ENCODE results near the gene CAPZA1. TPM values are rescaled to one million over a fixed set of nuclear protein-coding genes. Genes with fewer than 3 reads are reported as not detected.
"Not testable (repeated sequence)": the region's sequence is repeated elsewhere in the genome, so short reads cannot be mapped to it uniquely, and the experiment has no call there.

CAPZA1 gene
- total RNA-seq, 1 experiment from 2014 or later: 116 TPM

DNA sequence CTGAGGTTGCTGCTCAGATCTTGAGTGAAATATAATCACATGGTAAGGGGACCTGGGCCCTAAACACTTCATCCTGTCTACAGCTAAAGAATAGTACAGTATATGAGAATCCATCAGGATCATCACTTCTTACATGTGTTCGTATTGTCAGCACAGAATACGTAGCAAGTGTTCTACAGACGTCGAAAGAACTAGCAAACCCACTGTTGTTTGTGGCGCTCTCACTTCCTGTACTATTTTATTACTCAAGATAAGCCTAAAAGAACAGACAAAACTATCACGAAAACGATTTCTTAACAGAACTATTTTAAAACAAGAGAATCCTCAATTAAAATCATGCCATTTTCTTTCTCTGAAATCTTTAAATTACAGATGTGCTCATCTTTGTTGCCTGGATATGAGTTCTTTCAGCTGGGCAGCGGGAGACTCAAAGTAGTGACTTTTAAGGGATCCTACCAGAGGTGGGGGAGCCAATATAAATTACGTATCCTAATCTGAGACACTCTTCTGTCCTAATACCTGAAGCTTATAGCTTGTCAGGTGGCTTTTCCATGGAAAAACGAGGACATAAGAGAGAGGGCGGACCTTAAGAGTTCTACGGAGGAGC is 1.4 kb upstream of the CAPZA1 start:
- DNase-seq: no peak

DNA sequence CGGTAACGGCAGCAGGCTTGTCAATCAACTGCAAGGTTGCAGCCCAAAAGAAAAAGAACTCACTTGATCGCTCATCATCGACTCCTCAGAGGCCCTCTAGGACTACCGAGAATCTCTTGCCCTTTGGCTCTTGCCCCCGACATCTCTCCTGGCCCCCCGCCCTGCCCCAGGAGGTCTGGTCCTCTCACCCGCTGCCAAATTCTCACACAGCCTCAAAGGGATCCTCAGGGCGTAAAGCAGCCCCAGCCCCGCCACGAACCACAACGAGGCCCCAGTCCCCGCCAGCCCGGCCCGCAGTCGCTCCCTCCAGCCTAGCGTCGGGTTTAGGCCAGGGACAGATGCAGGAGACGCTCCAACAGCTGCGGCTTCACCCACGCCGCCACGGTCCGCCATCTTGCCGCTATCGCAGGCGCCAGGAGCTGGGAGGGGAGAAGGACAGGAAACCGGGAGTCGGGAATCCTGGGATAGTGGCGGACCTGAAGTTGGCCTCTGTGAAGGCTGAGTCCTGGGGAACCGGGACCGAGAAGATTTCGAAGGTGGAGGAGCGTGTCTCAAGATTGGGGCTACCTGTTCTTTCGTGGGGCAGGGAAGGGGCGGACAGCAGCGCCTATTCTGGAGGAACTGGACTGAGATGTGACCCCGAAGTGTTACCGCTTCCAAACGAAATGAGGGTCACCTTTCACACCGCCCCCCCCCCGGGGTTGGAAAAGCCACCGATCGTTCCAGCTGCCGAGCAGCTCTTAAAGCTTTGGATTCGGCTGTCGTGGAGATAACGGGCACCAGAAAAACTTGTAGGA is 713 bp upstream of the CAPZA1 start, which contains the start of gene ST7L:
ST7L (minus strand) TSS at position 421 of the 797 bp plus-strand sequence; CDS start at position 393, 28 bp downstream.
- H3K4me3 ChIP-seq (ENCODE audit: insufficient read depth, low read depth, low read length): peak within 1 kb of the TSS; percentile 74
- H3K36me3 ChIP-seq (replicated peaks; ENCODE audit: control insufficient read depth, insufficient read depth, low read length): no peaks in the 10 kb centered on the region; the same call in none of the 2 replicates
- DNase-seq: peak; percentile 81
- no peaks in the 10 kb centered on the region for H3K27me3 ChIP-seq (ENCODE audit: control insufficient read depth, insufficient read depth, low read length)

More for the DNA sequence above, 1.4 kb upstream of the CAPZA1 start:
- H3K36me3 ChIP-seq (replicated peaks; ENCODE audit: control insufficient read depth, insufficient read depth, low read length): no peaks in the 10 kb centered on the region; the same call in none of the 2 replicates
- H3K27me3 ChIP-seq (ENCODE audit: control insufficient read depth, insufficient read depth, low read length): no peaks in the 10 kb centered on the region
- H3K4me3 ChIP-seq (ENCODE audit: insufficient read depth, low read depth, low read length): peak overlapping the region; percentile 74

DNA sequence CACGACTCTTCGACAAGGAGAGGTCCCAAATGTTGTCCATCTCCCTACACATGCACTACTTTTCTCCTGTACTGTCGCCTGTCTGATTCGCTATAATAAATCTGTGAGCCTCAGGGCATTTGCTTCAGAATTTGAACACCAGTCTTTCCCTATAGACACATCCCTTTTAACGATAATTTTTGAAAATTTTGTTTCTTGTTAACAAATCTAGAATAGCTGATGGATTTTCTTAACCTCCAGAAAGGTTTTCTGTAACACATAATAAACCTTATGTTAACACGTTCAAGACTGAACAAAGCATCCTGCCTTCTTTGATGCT is 704 bp downstream of the CAPZA1 start:
- peak overlapping the region; percentile 74 for H3K4me3 ChIP-seq (ENCODE audit: insufficient read depth, low read depth, low read length)
- no peak for DNase-seq
- no peaks in the 10 kb centered on the region; the same call in none of the 2 replicates for H3K36me3 ChIP-seq (replicated peaks; ENCODE audit: control insufficient read depth, insufficient read depth, low read length)
- H3K27me3 ChIP-seq (ENCODE audit: control insufficient read depth, insufficient read depth, low read length): no peaks in the 10 kb centered on the region

DNA sequence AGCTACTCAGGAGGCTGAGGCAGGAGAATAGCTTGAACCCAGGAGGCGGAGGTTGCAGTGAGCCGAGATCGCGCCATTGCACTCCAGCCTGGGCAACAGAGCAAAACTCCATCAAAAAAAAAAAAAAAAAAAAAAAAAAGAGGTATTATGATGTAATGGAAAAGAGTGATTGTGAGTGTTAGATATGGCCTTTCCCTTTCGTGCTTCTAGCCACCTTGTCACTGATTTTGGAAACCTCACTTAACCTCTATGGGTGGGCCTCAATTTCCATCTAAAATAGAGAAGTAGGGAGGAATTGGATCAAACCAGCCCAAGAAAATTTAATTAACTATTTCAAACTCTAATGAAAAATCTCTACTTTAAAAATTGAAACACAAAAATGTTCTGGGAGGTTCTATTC is 4.9 kb downstream of the CAPZA1 start:
- H3K36me3 ChIP-seq (replicated peaks; ENCODE audit: control insufficient read depth, insufficient read depth, low read length); H3K27me3 ChIP-seq (ENCODE audit: control insufficient read depth, insufficient read depth, low read length); DNase-seq; H3K4me3 ChIP-seq (ENCODE audit: insufficient read depth, low read depth, low read length): not testable (repeated sequence)

DNA sequence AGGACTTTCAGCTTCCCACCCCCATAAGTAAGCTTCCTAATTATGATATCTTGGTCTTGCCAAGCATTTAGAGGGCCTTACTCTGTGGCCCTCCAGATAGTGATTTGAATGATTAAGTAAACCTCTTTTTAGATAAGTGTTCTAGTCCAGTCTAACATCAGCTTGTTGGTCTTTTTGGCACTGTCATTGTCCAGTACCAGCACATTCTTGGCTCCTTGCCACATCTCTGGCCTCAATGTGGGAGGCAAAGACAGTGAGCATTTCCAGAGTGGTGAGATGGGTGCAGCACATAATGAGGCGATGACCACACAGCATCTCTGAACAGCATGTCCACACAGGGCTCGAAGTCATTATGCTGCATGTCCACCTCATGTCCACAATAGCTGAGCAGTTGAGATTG is 6.1 kb downstream of the CAPZA1 start:
- DNase-seq: no peak
- Histone ChIP-seq H3K36me3 (replicated peaks; ENCODE audit: control insufficient read depth, insufficient read depth, low read length) (0 out of 2 replicates have a peak, but pooled peaks cover 2% of the 10 kb centered on the region), H3K4me3 (ENCODE audit: insufficient read depth, low read depth, low read length) (no peak overlapping the region), H3K27me3 (ENCODE audit: control insufficient read depth, insufficient read depth, low read length) (no peaks in the 10 kb centered on the region)

DNA sequence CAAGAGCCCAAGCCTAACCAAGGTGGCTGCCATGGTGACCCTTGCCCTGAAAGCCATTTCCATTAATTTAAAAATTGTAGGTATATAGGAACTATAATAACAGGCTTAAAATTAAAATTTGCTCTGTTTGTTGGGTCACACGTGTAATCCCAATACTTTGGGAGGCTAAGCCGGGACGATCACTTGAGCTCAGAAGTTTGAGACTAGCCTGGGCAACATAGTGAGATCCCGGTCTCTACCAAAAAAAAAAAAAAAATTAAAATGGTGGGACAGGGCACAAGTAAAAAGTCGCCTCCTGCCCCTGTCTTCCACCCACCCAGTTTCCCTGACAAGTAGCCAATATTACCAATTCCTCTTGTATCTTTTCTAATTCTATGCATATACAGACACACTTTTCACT is 6.6 kb downstream of the CAPZA1 start:
- Histone ChIP-seq H3K27me3 (ENCODE audit: control insufficient read depth, insufficient read depth, low read length) (no peaks in the 10 kb centered on the region), H3K4me3 (ENCODE audit: insufficient read depth, low read depth, low read length) (no peak overlapping the region), H3K36me3 (replicated peaks; ENCODE audit: control insufficient read depth, insufficient read depth, low read length) (0 out of 2 replicates have a peak, but pooled peaks cover 2% of the 10 kb centered on the region)
- DNase-seq: no peak

DNA sequence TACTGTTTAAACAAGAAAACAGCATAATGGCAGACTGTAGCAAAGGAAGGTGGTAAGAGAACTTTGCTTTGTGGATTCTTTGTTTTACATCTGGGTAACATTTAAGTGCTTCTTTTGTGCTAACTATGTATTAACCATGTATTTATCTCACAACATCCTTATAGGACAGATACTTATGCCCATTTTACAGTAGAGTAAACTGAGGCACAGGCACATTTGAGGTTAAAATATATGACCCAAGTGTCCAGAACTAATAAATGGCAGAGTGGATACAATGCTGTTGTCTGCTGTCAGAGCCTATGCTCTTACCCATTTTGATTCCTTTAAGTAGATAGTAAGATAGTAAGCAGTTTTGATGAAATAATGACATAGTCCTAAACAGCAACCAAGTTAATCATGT is 7.3 kb downstream of the CAPZA1 start:
- no peak for DNase-seq
- no peaks in the 10 kb centered on the region for H3K27me3 ChIP-seq (ENCODE audit: control insufficient read depth, insufficient read depth, low read length)
- 0 out of 2 replicates have a peak, but pooled peaks cover 2% of the 10 kb centered on the region for H3K36me3 ChIP-seq (replicated peaks; ENCODE audit: control insufficient read depth, insufficient read depth, low read length)
- H3K4me3 ChIP-seq (ENCODE audit: insufficient read depth, low read depth, low read length): no peak overlapping the region

DNA sequence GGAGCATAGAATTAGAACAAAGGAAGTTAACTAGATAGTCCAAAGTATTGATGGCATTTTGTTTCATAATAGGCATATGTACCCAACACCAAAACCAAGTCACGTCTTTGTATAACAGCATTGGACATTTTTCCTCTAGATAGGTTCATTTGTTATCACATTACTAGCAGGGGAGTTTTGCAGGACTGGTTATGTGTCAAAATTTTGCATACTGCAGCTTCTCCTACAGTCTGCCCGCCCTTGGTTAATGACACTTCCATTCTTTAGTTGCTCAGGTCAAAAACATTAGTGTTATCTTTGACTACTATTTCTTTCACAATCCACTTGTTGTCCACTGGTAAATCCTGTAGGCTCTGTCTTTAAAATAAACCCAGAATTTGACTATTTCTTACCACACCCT is 8.9 kb downstream of the CAPZA1 start:
- H3K4me3 ChIP-seq (ENCODE audit: insufficient read depth, low read depth, low read length): no peak overlapping the region
- 0 out of 2 replicates have a peak, but pooled peaks cover 2% of the 10 kb centered on the region for H3K36me3 ChIP-seq (replicated peaks; ENCODE audit: control insufficient read depth, insufficient read depth, low read length)
- no peak for DNase-seq
- no peaks in the 10 kb centered on the region for H3K27me3 ChIP-seq (ENCODE audit: control insufficient read depth, insufficient read depth, low read length)

DNA sequence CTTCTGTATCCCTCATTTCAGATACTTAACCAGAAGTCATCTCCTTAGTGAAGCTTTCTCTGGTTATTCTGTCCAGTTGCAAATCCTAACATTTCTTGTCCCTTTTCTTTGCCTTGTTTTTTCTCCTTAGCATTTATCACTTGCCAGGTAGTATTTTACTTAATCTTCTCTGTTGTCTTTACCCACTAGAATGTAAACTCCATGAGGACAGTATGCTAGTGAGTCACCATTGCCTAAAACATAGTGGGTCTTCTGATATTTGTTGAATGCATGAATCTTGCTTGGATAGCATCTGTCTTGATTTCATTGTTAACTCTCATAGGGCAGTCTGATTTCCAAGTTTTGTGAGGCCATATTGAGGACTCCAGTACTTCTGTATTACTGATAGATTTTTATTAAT is 9.6 kb downstream of the CAPZA1 start:
- Histone ChIP-seq H3K36me3 (replicated peaks; ENCODE audit: control insufficient read depth, insufficient read depth, low read length) (0 out of 2 replicates have a peak, but pooled peaks cover 2% of the 10 kb centered on the region), H3K4me3 (ENCODE audit: insufficient read depth, low read depth, low read length) (no peak overlapping the region), H3K27me3 (ENCODE audit: control insufficient read depth, insufficient read depth, low read length) (no peaks in the 10 kb centered on the region)
- DNase-seq: no peak

DNA sequence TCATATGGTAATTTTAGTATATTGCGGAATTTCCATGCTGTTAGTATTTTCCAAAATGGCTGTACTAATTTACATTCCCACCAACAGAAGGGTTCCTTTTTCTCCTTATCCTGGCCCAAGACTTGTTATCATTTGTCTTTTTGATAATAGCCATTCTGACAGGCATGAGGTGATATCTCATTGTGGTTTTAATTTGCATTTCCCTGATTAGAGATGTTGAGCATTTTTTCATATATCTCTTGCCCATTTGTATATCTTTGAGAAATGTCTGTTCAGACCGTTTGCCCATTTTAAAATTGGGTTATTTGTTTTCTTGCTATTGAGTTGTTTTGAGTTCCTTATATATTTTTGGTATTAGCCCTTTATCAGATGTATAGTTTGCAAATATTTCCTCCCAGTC is 14.0 kb downstream of the CAPZA1 start:
- no peaks in the 10 kb centered on the region for H3K27me3 ChIP-seq (ENCODE audit: control insufficient read depth, insufficient read depth, low read length)

DNA sequence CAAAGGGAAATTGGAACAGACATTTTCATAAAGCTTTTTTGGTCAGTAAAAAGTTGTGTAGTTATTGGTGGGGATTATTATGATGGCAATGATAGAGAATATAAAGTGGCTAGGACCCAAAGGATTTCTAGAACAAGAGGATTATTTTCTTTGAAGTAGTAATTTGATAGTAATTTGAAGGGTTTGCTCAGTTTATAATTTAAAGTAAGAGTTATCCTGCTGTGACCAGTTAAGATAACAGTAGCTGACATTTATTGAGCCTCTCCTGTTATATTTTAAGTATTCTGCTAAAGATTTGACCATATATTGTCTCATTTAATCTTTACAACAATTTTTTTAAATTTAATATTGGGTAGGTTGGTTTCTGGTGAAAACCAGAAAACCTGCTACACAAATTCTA is 14.7 kb downstream of the CAPZA1 start:
- Histone ChIP-seq H3K4me3 (ENCODE audit: insufficient read depth, low read depth, low read length) (no peak overlapping the region), H3K27me3 (ENCODE audit: control insufficient read depth, insufficient read depth, low read length) (no peaks in the 10 kb centered on the region), H3K36me3 (replicated peaks; ENCODE audit: control insufficient read depth, insufficient read depth, low read length) (no peaks in the 10 kb centered on the region)
- no peak for DNase-seq

More for the DNA sequence above, 14.0 kb downstream of the CAPZA1 start:
- no peak overlapping the region for H3K4me3 ChIP-seq (ENCODE audit: insufficient read depth, low read depth, low read length)
- H3K36me3 ChIP-seq (replicated peaks; ENCODE audit: control insufficient read depth, insufficient read depth, low read length): no peaks in the 10 kb centered on the region
- no peak for DNase-seq

DNA sequence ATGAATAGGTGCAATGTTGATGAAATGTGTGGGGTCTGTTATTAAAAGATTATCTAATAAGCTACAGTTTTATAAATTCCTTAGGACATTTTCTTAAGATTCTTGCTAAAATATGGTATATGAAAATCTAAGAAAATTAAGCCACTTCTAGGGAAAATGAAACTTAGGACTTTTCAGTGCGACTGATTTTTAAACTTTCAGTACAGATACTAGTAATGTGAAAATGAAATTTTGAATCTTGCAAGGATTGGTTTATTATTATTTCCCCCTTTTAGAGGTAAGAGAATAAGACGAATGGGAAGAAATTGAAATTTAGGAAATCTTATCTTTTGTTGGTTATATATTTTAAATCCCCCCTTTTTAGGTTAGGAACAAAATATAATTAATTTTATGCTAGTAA is 16.4 kb downstream of the CAPZA1 start:
- Histone ChIP-seq H3K27me3 (ENCODE audit: control insufficient read depth, insufficient read depth, low read length) (no peaks in the 10 kb centered on the region), H3K4me3 (ENCODE audit: insufficient read depth, low read depth, low read length) (no peak overlapping the region), H3K36me3 (replicated peaks; ENCODE audit: control insufficient read depth, insufficient read depth, low read length) (no peaks in the 10 kb centered on the region)
- DNase-seq: no peak

DNA sequence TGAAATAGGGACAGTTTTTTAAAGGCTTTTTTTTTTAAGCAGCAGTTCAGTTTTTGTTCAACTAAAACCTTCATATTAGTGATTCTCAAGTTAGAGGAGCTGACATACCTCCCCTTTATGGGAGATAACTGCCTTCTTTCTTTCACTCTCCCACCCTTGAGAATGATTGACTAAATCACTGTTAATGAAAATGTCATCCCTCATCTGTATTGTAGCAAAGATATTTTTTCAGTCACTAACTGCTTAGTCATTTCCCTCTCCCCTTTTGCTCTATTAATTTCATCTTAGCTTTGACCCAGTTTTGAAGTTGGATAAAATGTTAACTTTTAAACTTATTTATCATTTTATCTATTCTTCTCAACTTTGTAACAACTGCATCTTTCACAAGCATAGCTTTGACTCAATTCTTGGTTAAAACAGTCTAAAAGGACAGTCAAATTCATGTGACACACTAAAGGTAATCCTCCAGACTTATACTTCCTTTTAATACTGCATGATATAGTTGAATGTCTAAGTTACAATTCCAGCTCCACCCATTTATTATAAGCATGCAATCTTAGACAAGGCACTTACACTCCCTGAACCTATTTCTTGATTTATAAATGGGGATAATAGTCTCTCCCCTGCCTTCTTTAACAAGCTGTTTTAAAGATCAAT is 17.1 kb downstream of the CAPZA1 start:
- DNase-seq: no peak
- no peaks in the 10 kb centered on the region for H3K27me3 ChIP-seq (ENCODE audit: control insufficient read depth, insufficient read depth, low read length)
- H3K4me3 ChIP-seq (ENCODE audit: insufficient read depth, low read depth, low read length): no peak overlapping the region
- H3K36me3 ChIP-seq (replicated peaks; ENCODE audit: control insufficient read depth, insufficient read depth, low read length): no peaks in the 10 kb centered on the region

DNA sequence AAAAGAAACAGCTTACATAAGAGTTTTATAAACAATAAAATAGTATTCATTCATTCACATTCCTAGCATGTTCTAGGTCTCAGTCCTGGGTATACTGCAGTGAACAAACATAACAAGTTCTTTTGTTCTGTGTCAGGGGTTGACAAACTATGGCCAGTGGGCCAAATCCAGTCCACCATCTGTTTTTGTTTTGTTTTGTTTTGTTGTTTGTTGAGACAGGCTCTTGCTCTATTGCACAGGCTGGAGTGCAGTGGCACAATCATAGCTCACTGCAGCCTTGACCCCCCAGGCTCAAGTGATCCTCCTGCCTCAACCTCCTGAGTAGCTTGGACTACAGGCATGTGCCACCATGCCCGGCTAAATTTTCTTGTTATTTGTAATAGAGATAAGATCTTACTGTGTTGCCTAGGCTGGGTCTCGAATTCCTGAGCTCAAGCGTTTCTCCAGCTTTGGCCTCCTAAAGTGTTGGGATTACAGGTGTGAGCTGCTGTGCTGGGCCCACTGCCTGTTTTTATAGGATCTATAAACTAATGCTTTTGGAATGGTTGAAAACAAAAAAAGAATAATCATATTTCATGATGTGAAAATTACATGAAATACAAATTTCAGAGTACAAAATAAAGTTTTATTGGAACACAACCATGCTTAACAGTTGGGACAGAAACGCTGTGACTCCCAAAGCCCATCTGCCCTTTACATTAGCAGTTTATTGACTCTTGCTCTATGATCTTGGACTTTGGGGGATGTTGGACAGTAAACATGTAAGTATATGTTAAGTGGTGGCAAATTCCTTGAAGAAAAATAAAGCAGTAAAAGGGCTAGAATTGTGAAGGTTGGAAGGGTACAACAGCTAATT is 17.9 kb downstream of the CAPZA1 start:
- Histone ChIP-seq H3K27me3 (ENCODE audit: control insufficient read depth, insufficient read depth, low read length) (no peaks in the 10 kb centered on the region), H3K36me3 (replicated peaks; ENCODE audit: control insufficient read depth, insufficient read depth, low read length) (no peaks in the 10 kb centered on the region), H3K4me3 (ENCODE audit: insufficient read depth, low read depth, low read length) (no peak overlapping the region)
- DNase-seq: no peak

Measured in H7 (cell line).